ENCODE data around the gene GALNT7.
"Not testable (repeated sequence)": the region's sequence is repeated elsewhere in the genome, so short reads cannot be mapped to it uniquely, and the experiment has no call there.

Gene GALNT7

GRCh38 chr4:173168396-173169177, at the start of gene GALNT7:
GALNT7 (plus strand) TSS chr4:173168811; CDS start chr4:173168836, 25 bp downstream.
- DNase-seq: peak; percentile 68

- DNase-seq: not testable (repeated sequence)
These were observed 49.8 kb upstream of the GALNT7 start for GRCh38 chr4:173118819-173119218.

GRCh38 chr4:173119818-173120217, 48.8 kb upstream of the GALNT7 start:
- peak; percentile 15 for DNase-seq

GRCh38 chr4:173121076-173121561, 47.5 kb upstream of the GALNT7 start:
- DNase-seq: peak; percentile 52

GRCh38 chr4:173124209-173124865, 44.3 kb upstream of the GALNT7 start:
- DNase-seq: no peak

GRCh38 chr4:173125216-173125812, 43.3 kb upstream of the GALNT7 start:
- DNase-seq: peak; percentile 28

GRCh38 chr4:173128199-173128890, 40.3 kb upstream of the GALNT7 start:
- no peak for DNase-seq

- no peak for DNase-seq
These were observed 37.9 kb upstream of the GALNT7 start for GRCh38 chr4:173130687-173131086.

GRCh38 chr4:173134426-173134825, 34.2 kb upstream of the GALNT7 start:
- no peak for DNase-seq

- DNase-seq: peak; percentile 68
These were observed 33.3 kb upstream of the GALNT7 start for GRCh38 chr4:173135241-173135847.

GRCh38 chr4:173138624-173139023, 30.0 kb upstream of the GALNT7 start:
- DNase-seq: no peak

GRCh38 chr4:173139561-173139960, 29.1 kb upstream of the GALNT7 start:
- DNase-seq: no peak

GRCh38 chr4:173145131-173145530, 23.5 kb upstream of the GALNT7 start:
- DNase-seq: no peak

GRCh38 chr4:173146456-173146855, 22.2 kb upstream of the GALNT7 start:
- peak; percentile 9 for DNase-seq

GRCh38 chr4:173151496-173151895, 17.1 kb upstream of the GALNT7 start:
- no peak for DNase-seq

- DNase-seq: no peak
These were observed 16.5 kb upstream of the GALNT7 start for GRCh38 chr4:173152104-173152503.

GRCh38 chr4:173153445-173153844, 15.2 kb upstream of the GALNT7 start:
- DNase-seq: no peak

GRCh38 chr4:173159791-173160190, 8.8 kb upstream of the GALNT7 start:
- peak; percentile 2 for DNase-seq

- DNase-seq: no peak
These were observed 7.7 kb upstream of the GALNT7 start for GRCh38 chr4:173160871-173161270.

- DNase-seq: no peak
These were observed 7.3 kb upstream of the GALNT7 start for GRCh38 chr4:173161311-173161710.

- no peak for DNase-seq
These were observed 2.9 kb upstream of the GALNT7 start for GRCh38 chr4:173165706-173166105.

GRCh38 chr4:173166491-173166890, 2.1 kb upstream of the GALNT7 start:
- DNase-seq: no peak
